Measurements from ENCODE around the gene GNL3. TPM values are rescaled to one million over a fixed set of nuclear protein-coding genes. Genes with fewer than 3 reads are reported as not detected.

Gene GNL3
- total RNA-seq, 1 experiment from 2014 or later: 88.9 TPM

DNA sequence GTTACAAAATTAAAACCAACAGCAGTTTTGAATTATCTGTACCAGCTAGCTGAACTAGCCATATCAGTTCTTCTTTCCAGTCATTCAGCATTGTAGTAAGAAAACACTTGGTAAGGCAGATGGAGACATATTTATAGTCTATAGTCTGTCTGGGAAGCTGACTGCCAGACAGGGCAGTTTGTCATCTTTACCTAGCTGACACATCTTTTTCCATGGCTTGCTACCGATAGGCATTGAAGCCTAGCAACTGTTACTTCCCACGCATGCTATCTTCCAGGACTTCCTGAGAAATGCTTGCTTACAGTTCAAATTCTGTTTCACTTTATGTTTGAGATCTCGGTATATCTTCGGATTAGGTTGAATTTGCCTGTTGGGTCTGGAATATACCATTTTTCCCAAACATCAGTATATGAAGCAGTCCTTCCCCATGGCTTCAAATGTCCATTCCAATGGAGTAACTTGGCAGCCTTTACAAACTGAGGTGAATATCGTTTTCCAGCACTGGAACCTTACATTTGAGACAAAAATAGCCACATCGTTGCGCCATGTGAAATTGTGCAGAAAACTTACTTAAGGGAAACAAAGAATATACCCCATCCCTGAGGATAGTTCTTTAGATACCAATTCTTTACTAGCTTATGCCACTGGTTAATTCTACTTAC, 8.8 kb downstream of the GNL3 start:
- no peaks in the 10 kb centered on the region for H3K27me3 ChIP-seq (ENCODE audit: control insufficient read depth, insufficient read depth, low read length)
- BruUV-seq (replicated peaks): TSS peak; percentile 72
- H3K4me3 ChIP-seq (ENCODE audit: low read depth in 2 of 2, low read length in 2 of 2): no peak overlapping the region
- no peaks in the 10 kb centered on the region for H3K4me1 ChIP-seq (ENCODE audit: control insufficient read depth, insufficient read depth, low read length)
- ChIA-PET CTCF (no interaction called here), POLR2A (no interaction called here)
- ATAC-seq (no peak), DNase-seq (ENCODE audit: low read depth, low spot score) (no peak)
- H3K36me3 ChIP-seq (ENCODE audit: control insufficient read depth, insufficient read depth, low read length): peaks cover 37% of the 10 kb centered on the region
- TF ChIP-seq SIN3A (IDR thresholded peaks at IDR 0.05; ENCODE audit: borderline replicate concordance, insufficient read depth, low read depth, low read length): no peak
- TF ChIP-seq TCF7L2 (IDR thresholded peaks at IDR 0.05; ENCODE audit: low read depth, low read length): no peak
- TF ChIP-seq POLR2AphosphoS5 (IDR thresholded peaks at IDR 0.05; ENCODE audit: low read depth, low read length): no peak; the same call in 1 of the 2 replicates
- TF ChIP-seq, protein P1, sequence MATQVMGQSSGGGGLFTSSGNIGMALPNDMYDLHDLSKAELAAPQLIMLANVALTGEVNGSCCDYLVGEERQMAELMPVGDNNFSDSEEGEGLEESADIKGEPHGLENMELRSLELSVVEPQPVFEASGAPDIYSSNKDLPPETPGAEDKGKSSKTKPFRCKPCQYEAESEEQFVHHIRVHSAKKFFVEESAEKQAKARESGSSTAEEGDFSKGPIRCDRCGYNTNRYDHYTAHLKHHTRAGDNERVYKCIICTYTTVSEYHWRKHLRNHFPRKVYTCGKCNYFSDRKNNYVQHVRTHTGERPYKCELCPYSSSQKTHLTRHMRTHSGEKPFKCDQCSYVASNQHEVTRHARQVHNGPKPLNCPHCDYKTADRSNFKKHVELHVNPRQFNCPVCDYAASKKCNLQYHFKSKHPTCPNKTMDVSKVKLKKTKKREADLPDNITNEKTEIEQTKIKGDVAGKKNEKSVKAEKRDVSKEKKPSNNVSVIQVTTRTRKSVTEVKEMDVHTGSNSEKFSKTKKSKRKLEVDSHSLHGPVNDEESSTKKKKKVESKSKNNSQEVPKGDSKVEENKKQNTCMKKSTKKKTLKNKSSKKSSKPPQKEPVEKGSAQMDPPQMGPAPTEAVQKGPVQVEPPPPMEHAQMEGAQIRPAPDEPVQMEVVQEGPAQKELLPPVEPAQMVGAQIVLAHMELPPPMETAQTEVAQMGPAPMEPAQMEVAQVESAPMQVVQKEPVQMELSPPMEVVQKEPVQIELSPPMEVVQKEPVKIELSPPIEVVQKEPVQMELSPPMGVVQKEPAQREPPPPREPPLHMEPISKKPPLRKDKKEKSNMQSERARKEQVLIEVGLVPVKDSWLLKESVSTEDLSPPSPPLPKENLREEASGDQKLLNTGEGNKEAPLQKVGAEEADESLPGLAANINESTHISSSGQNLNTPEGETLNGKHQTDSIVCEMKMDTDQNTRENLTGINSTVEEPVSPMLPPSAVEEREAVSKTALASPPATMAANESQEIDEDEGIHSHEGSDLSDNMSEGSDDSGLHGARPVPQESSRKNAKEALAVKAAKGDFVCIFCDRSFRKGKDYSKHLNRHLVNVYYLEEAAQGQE (IDR thresholded peaks at IDR 0.05; ENCODE audit: insufficient read depth in 1 of 2, low read depth in 2 of 2, low read length in 1 of 2): no peak
- TF ChIP-seq CTCF (IDR thresholded peaks at IDR 0.05): no peak
- H3K9me3 ChIP-seq (ENCODE audit: control insufficient read depth, insufficient read depth, low read depth, low read length): no peaks in the 10 kb centered on the region
- no peak overlapping the region for H3K27ac ChIP-seq (ENCODE audit: low read length)
- in situ Hi-C loops (cut with HindIII; ENCODE audit: low pct_unique_long_range_greater_than_20kb, low sequenced_read_pairs) (no loop called here), intact Hi-C loops (cut with micrococcal nuclease; ENCODE audit: unreplicated experiment) (no loop called here)

DNA sequence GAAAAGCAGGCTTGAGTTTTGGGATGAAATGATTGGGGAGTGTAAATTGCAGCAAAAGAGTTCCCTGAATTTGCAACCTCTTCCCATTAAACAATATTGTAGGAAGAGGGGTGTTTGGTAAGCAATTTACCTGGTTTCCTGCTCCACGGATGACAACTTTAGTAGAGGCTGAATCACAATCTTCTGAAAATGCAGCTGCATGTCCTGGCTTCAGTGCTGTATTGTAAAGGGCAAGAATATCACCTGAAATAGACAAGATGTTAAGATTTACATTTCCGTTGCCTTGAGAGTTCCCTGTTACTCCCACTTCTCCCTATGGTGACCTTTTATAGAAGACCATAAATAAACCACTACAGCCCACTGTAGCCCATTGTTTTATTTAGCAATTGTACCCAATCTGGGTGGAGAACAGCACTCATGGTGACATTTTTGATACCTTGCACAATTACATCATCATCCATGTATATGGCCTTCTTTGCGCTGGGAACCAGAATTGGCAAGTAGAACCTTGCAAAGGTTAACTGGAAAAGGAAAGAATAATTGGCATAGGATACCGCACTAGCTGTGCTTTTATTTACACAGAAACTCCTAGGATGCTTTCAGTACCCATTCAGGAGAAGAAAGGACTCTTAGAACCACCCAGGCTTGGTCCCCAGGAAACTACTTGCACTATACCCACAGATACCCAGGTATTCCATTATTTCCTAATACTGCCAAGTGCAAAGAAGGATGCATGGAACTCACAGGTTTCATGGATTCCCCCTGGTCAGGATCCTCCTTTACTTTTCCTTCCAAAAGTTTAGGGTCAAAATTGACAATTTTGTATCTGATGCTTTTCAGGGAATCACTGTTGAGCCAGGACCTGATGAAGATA, 10.2 kb downstream of the GNL3 start:
- CTCF ChIA-PET: no interaction called here
- ATAC-seq (no peak; the same call in 1 of the 2 replicates), DNase-seq (ENCODE audit: low read depth, low spot score) (no peak)
- in situ Hi-C loops (cut with HindIII; ENCODE audit: low pct_unique_long_range_greater_than_20kb, low sequenced_read_pairs) (no loop called here), intact Hi-C loops (cut with micrococcal nuclease; ENCODE audit: unreplicated experiment) (no loop called here)
- Histone ChIP-seq H3K27me3 (ENCODE audit: control insufficient read depth, insufficient read depth, low read length) (no peaks in the 10 kb centered on the region), H3K9me3 (ENCODE audit: control insufficient read depth, insufficient read depth, low read depth, low read length) (no peaks in the 10 kb centered on the region), H3K36me3 (ENCODE audit: control insufficient read depth, insufficient read depth, low read length) (peaks cover 32% of the 10 kb centered on the region), H3K4me1 (ENCODE audit: control insufficient read depth, insufficient read depth, low read length) (no peaks in the 10 kb centered on the region), H3K27ac (ENCODE audit: low read length) (no peak overlapping the region), H3K4me3 (ENCODE audit: low read depth in 2 of 2, low read length in 2 of 2) (no peak overlapping the region)
- no peak for TF ChIP-seq SIN3A (IDR thresholded peaks at IDR 0.05; ENCODE audit: borderline replicate concordance, insufficient read depth, low read depth, low read length)
- TF ChIP-seq CTCF (IDR thresholded peaks at IDR 0.05): no peak
- TF ChIP-seq, protein P1 (IDR thresholded peaks at IDR 0.05; ENCODE audit: insufficient read depth in 1 of 2, low read depth in 2 of 2, low read length in 1 of 2): no peak
- no peak for TF ChIP-seq TCF7L2 (IDR thresholded peaks at IDR 0.05; ENCODE audit: low read depth, low read length)
- TF ChIP-seq POLR2AphosphoS5 (IDR thresholded peaks at IDR 0.05; ENCODE audit: low read depth, low read length): no peak
- POLR2A ChIA-PET: no interaction called here
- no TSS peak for BruUV-seq (replicated peaks)
